ENCODE measurements around the gene RPS6KA5. TPM values are rescaled to one million over a fixed set of nuclear protein-coding genes. Genes with fewer than 3 reads are reported as not detected.

Gene RPS6KA5
- total RNA-seq, 1 experiment from 2014 or later = 3.8 TPM

GRCh38 chr14:90941706-90942105 is 118.7 kb downstream of the RPS6KA5 start:
- H2AFZ ChIP-seq (ENCODE audit: low read length) = no peak overlapping the region
- H3K36me3 Mint-ChIP-seq (ENCODE audit: insufficient read depth in 1 of 3, low read depth in 3 of 3) = peaks cover 31 to 41% (median 40%) of the 10 kb centered on the region in 3 experiments
- peaks cover 38% of the 10 kb centered on the region in 2 experiments for H3K9me3 Mint-ChIP-seq
- no peak for TF ChIP-seq CTCF (conservative IDR thresholded peaks at IDR 0.05)
- no peak overlapping the region for H2BK120ac ChIP-seq (ENCODE audit: low read depth, low read length, poor library complexity, severe bottlenecking)
- H3K79me1 ChIP-seq (ENCODE audit: insufficient read depth, low read depth, low read length, poor library complexity, severe bottlenecking) = no peaks in the 10 kb centered on the region
- no peak overlapping the region for H3K27ac Mint-ChIP-seq
- no peak overlapping the region for H3K14ac ChIP-seq (ENCODE audit: insufficient read depth, low read length)
- H4K20me1 ChIP-seq (ENCODE audit: control insufficient read depth, insufficient read depth, insufficient read length) = no peaks in the 10 kb centered on the region
- H3K79me2 ChIP-seq (ENCODE audit: insufficient read depth, low read length) = no peaks in the 10 kb centered on the region
- no peak overlapping the region for H3K4ac ChIP-seq (ENCODE audit: low read depth, low read length)
- H3K9ac ChIP-seq (ENCODE audit: extremely low read depth, insufficient read length, low read length) = no peak overlapping the region
- H3K18ac ChIP-seq (ENCODE audit: insufficient read length, low read depth, low read length) = no peak overlapping the region
- H4K8ac ChIP-seq (replicated peaks; ENCODE audit: insufficient read length, low read depth, low read length) = no peak overlapping the region
- H3K4me2 ChIP-seq (ENCODE audit: insufficient read depth, insufficient read length, low read length) = no peak overlapping the region
- no peak overlapping the region for H4K5ac ChIP-seq (ENCODE audit: insufficient read length, low read depth, low read length)
- no peak overlapping the region for H3K27ac ChIP-seq (ENCODE audit: insufficient read length, low read depth, low read length)
- H3K23me2 ChIP-seq (ENCODE audit: insufficient read length, low read depth, low read length, poor library complexity, severe bottlenecking) = no peaks in the 10 kb centered on the region
- no peak overlapping the region for H3T11ph ChIP-seq (ENCODE audit: low read length)
- H3K27me3 Mint-ChIP-seq (ENCODE audit: low read depth) = no peaks in the 10 kb centered on the region; the same call in 1 of the 2 replicates
- no peak overlapping the region for H2BK15ac ChIP-seq (ENCODE audit: low read depth, low read length)
- H3K23ac ChIP-seq (ENCODE audit: insufficient read length, low read depth, low read length) = no peak overlapping the region
- DNase-seq = no peak
- no peak overlapping the region for H2BK5ac ChIP-seq (ENCODE audit: insufficient read length, low read length)
- no peaks in the 10 kb centered on the region for H3K27me3 ChIP-seq (ENCODE audit: insufficient read depth, low read length)
- no CpG with 5 or more reads among the region's 2 CpGs for WGBS (ENCODE audit: extremely low coverage, insufficient read length, low lambda C conversion rate)
- H2AK5ac ChIP-seq (ENCODE audit: insufficient read length, low read length) = no peak overlapping the region
- H3K9me3 ChIP-seq (ENCODE audit: control insufficient read depth, low read depth, low read length) = peaks cover 10% of the 10 kb centered on the region
- H3K56ac ChIP-seq (ENCODE audit: insufficient read length, low read depth, low read length) = no peak overlapping the region
- H3K4me1 ChIP-seq (ENCODE audit: insufficient read depth, low read length) = no peaks in the 10 kb centered on the region
- no peak overlapping the region for H2BK20ac ChIP-seq (ENCODE audit: low read depth, low read length, poor library complexity, severe bottlenecking)
- no peak overlapping the region for H3K4me3 Mint-ChIP-seq
- H3K4me1 Mint-ChIP-seq = no peaks in the 10 kb centered on the region
- no peak overlapping the region for H2BK12ac ChIP-seq (ENCODE audit: insufficient read length, low read depth, low read length)
- H4K91ac ChIP-seq (ENCODE audit: insufficient read length, low read depth, low read length) = no peak overlapping the region
